ENCODE results near the gene OTOF. TPM values are rescaled to one million over a fixed set of nuclear protein-coding genes. Genes with fewer than 3 reads are reported as not detected.

The OTOF gene
- total and polyA plus RNA-seq, 2 of the 13 experiments (the other 11 are each of a cell fraction or from before 2014, with no cell fraction given): 0.04 TPM; not detected in 1

GRCh38 chr2:26479789-26480565, 2.1 kb upstream of the OTOF start (continued):
- 0 out of 2 replicates have a peak, but pooled peaks have one; percentile 59 for TF ChIP-seq ZBTB10 (CRISPR knock-in tag; IDR thresholded peaks at IDR 0.05; ENCODE audit: borderline replicate concordance)
- peak; percentile 7; the same call in 1 of the 2 replicates for TF ChIP-seq NFKB2 (CRISPR knock-in tag; IDR thresholded peaks at IDR 0.05; ENCODE audit: borderline replicate concordance)
- TF ChIP-seq ZEB1 (IDR thresholded peaks at IDR 0.05; ENCODE audit: insufficient replicate concordance, low read depth): peak; percentile 55
- TF ChIP-seq ZBTB38 (CRISPR knock-in tag; IDR thresholded peaks at IDR 0.05): peak; percentile 24; the same call in 1 of the 2 replicates
- no peak for TF ChIP-seq ZNF761 (CRISPR knock-in tag; conservative IDR thresholded peaks at IDR 0.05)
- no peak for TF ChIP-seq ARID3A (IDR thresholded peaks at IDR 0.05; ENCODE audit: low read depth, low read length)
- TF ChIP-seq, protein P1, sequence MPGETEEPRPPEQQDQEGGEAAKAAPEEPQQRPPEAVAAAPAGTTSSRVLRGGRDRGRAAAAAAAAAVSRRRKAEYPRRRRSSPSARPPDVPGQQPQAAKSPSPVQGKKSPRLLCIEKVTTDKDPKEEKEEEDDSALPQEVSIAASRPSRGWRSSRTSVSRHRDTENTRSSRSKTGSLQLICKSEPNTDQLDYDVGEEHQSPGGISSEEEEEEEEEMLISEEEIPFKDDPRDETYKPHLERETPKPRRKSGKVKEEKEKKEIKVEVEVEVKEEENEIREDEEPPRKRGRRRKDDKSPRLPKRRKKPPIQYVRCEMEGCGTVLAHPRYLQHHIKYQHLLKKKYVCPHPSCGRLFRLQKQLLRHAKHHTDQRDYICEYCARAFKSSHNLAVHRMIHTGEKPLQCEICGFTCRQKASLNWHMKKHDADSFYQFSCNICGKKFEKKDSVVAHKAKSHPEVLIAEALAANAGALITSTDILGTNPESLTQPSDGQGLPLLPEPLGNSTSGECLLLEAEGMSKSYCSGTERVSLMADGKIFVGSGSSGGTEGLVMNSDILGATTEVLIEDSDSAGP (CRISPR knock-in tag; IDR thresholded peaks at IDR 0.05; ENCODE audit: borderline replicate concordance): peak; percentile 63; the same call in 1 of the 2 replicates
- TF ChIP-seq, protein P2, sequence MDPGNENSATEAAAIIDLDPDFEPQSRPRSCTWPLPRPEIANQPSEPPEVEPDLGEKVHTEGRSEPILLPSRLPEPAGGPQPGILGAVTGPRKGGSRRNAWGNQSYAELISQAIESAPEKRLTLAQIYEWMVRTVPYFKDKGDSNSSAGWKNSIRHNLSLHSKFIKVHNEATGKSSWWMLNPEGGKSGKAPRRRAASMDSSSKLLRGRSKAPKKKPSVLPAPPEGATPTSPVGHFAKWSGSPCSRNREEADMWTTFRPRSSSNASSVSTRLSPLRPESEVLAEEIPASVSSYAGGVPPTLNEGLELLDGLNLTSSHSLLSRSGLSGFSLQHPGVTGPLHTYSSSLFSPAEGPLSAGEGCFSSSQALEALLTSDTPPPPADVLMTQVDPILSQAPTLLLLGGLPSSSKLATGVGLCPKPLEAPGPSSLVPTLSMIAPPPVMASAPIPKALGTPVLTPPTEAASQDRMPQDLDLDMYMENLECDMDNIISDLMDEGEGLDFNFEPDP (CRISPR knock-in tag; conservative IDR thresholded peaks at IDR 0.05): 0 out of 2 replicates have a peak, but pooled peaks have one; percentile 23

All from HepG2 (cell line).